Hepatocyte (in vitro differentiated cells): ENCODE measurements around the gene TOR1AIP2.

ENCODE experiments used
- EZH2phosphoT487 ChIP-seq: fragments of 200-600 bp; sonication (generic); IDR thresholded peaks from one replicate; pipeline ENCODE4 v1.6.1; 2018; ENCODE audit warnings: antibody characterized with exemption, mild to moderate bottlenecking, low read depth, moderate library complexity; ENCODE audit not compliant: unreplicated experiment, severe bottlenecking
- TF ChIP-seq, protein P1 (sequence below): fragments of 200-600 bp; sonication (generic); IDR thresholded peaks from 2 replicates; pipeline ENCODE4 v1.5.1; 2016; ENCODE audit warnings: antibody characterized with exemption, mild to moderate bottlenecking; ENCODE audit not compliant: poor library complexity

DNA sequence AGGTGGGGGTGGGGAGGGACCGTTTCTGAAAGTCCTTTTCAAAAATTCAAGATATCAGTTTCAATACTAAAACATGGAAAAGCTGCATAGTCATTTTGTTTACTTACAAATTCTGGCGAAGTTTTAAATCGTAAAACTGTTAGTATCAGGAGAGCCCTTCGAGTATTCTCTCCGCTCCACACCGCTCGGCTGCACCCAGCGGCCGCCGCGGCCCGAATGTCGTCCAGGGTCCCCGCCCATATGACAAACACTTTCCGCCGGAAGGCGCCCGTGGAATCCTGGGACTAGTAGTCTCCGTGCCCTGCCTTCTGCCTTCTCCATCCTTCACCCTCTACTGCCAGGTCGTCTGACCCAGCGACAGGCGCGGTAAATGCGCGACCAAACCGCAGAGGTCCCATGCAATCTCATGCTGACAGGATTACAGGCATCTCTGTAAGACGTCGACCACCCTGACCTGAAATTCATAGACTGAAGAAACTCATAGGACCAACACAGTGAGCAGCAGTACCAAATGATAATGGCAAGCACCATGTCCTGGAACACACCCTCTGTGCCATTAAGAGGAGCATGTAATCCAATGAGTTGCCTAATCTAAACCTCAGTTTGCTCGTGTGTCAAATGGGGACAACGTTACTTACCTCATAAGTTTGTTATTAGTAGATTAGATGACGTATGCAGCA, at the start of gene TOR1AIP2:
- no peak for TF ChIP-seq EZH2phosphoT487
- TF ChIP-seq, protein P1, sequence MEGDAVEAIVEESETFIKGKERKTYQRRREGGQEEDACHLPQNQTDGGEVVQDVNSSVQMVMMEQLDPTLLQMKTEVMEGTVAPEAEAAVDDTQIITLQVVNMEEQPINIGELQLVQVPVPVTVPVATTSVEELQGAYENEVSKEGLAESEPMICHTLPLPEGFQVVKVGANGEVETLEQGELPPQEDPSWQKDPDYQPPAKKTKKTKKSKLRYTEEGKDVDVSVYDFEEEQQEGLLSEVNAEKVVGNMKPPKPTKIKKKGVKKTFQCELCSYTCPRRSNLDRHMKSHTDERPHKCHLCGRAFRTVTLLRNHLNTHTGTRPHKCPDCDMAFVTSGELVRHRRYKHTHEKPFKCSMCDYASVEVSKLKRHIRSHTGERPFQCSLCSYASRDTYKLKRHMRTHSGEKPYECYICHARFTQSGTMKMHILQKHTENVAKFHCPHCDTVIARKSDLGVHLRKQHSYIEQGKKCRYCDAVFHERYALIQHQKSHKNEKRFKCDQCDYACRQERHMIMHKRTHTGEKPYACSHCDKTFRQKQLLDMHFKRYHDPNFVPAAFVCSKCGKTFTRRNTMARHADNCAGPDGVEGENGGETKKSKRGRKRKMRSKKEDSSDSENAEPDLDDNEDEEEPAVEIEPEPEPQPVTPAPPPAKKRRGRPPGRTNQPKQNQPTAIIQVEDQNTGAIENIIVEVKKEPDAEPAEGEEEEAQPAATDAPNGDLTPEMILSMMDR = no peak
